DMS79 treated with DMSO at 0.1 percent for 48 hours (cell line): ENCODE data around the gene MRPL58.
"Not testable (repeated sequence)": the region's sequence is repeated elsewhere in the genome, so short reads cannot be mapped to it uniquely, and the experiment has no call there.

Experiments used
- DNase-seq: peaks from one replicate; lab custom pipeline; 2025; lab: John Stamatoyannopoulos, UW

MRPL58 gene

DNA sequence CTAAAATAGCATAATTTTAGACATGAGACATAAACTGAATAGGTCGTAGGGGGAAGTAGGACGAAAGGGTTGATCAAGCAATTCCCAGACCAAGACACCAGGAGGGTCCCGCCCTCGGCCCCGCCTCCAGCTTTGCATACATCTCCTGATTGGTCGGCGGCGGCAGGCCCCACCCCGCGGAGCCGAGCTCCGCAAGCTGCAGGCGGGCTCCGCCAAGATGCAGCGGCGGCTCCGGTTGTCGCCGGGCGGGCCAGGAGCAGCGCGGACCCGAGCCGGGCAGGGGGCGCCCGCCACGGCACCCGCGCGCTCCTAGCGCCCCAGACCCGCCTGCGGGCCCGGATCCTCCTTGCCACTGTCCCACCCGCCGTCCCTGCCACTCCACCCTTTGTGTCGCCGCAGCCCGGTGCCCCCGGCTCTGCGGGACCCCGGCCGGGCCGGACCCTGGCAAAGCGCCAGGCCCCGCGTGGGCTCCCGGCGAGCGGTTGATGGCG, 25.0 kb upstream of the MRPL58 start, which contains the start of gene CDR2L:
Gene CDR2L (plus strand): TSS at position 215 of the 491 bp plus-strand sequence. CDS start 412 bp downstream, outside the sequence.
- peak; percentile 67 for DNase-seq

DNA sequence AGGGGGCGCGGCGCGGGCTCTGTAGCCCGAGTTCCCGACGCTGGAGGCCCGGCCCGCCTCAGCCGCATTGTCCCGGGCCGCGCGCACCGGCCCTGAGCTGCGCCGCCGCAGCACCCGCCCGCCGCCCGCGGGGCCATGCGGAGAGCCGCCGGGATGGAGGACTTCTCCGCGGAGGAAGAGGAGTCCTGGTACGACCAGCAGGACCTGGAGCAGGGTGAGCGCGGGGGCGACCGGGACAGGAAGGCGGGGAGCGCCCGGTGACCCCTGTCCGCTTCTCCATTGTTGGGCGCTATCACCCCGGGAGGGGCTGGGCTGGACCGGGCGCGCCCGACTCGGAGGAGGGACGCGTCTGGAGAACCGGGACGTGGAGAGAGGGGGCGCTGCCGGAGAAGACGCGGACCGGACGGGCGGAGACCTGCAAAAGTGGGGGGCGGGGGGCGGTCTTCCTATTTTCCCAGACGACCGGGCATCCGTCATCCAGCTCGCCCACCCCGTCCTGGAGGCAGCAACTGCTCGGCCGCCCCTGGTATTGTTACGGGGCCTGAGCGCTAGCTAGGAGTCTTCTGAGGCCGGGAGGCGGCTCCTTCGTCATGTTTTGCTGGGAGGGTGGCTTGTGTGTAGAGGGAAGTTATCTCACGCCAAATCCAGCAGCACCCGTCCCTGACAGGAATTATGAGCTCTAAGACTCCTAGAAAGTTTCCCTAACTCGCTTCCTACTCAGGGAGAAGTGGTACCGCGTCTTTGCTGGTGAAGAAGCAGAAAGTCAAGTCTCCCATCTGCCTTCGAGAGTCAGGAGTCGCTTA, 24.4 kb upstream of the MRPL58 start:
- peak; percentile 5 for DNase-seq

DNA sequence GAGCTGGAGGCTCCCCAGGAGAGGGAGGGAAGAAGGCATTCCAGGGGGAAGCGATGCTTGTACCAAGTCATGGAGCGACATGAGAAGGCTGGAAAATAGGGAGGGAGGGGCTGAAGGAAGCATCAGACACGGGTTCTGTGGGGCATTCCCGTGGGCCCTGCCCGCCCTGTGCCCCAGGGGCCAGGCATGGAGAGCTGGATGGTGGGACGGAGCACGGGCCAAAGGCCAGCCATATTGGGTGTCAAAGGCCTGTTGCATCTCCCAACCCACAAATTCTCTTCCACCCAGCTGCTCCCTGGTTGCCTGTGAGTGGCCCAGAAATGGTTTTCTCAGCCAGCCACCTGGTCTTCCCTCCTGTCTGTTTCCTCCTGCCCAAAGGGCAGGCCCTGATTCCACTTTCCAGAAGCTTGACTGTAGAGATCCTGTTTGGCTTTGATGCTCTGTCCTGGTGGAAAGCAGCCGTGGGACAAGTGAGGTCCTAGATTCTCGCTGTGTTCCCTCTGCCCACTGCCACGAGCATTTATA, 21.8 kb upstream of the MRPL58 start:
- no peak for DNase-seq

DNA sequence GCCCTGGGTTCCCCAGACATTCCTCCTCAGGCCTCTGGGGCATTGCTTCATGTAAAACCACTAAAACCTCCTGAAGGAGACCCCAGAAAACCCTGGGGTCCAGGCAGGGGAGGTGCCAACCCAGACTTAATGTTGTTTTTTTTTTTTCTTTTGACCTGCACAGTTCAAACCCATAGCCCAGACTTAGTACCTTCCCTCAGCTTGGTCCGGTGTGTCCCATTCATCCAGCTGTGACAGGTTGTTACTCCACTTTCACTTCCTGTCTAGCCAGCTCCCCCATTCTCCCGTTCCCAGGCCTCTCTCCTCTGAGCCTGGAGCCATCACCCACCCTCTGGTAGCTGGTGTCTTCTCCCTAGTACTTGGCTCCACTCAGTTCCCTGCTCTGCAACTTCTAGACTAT, 20.2 kb upstream of the MRPL58 start:
- no peak for DNase-seq

- DNase-seq = no peak
These were observed 18.0 kb upstream of the MRPL58 start for GRCh38 chr17:74994440-74994839.

GRCh38 chr17:74995847-74996246, 16.6 kb upstream of the MRPL58 start:
- no peak for DNase-seq

DNA sequence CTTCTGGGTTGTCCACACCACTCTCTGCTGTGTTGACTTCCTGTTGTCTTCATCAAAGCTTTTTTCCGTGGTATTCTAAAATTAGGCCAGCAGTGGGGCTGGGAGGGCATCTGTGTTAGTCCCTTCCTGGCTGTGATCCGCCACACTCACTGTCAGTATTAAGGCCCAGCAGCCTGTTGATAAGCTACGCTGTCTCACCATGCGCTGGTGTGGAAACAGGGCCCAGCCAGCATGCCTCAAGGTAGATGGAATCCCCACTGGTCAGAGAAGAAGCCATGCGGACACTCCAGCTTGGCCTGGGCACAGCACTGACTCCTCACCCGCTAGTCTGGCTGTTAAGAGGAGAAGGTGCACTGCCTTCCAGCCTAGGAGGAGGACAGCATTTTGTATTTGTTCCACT, 13.7 kb upstream of the MRPL58 start:
- no peak for DNase-seq

DNA sequence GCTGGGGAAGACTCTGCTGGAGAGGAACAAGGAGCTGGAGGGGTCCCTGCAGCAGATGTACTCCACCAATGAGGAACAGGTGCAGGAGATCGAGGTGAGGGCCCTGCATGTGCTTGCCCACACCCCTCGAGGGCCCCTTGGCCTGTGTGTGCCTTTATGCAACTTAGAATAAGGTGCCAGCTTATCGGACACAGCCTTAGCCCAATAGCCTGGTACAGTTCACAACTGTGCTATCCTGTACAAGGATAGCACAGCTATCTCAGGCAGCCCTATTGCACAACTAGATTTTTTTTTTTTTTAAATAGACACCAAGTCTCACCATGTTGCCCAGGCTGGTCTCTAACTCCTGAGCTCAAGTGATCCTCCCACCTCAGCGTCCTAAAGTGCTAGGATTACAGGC, 12.9 kb upstream of the MRPL58 start:
- DNase-seq = no peak

DNA sequence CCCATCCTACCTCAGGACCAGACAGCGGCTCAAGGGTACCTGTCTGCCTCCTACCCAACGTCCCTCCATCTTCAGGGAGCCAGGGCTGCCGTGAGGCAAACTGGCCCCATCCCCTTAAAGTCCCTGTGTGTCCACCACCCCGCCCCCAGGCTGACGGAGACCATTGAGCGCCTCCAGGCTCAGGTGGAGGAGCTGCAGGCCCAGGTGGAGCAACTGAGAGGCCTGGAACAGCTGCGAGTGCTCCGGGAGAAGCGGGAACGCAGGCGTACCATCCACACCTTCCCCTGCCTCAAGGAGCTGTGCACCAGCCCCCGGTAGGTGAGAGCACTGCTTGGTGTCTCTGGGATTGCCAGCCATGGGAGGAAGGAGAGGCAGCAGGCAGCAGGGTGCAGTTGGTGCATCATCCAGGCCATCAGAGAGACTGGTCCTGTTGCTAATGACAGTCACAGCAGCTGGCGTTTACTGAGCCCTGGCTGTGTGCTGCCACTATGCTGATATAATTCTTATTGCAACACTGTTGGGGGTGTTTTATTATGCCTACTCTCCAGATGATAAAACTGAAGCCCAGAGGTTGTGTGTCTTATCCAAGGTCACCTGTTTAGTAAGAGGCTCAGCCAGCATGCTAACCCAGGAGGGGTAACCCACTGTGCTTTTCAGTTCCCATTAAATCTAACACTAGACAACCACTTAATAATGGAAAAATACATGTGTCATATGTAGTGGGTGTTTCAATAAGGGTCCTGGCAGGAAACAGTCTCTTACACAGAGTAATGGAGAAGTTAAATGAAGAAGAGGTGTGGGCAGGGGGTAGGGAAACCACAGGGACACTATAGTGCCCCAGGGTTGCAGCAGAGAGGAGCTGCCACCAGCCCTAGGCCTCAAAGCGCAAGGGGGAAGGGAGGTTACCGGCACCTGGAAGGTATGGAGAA, 10.3 kb upstream of the MRPL58 start:
- no peak for DNase-seq

DNA sequence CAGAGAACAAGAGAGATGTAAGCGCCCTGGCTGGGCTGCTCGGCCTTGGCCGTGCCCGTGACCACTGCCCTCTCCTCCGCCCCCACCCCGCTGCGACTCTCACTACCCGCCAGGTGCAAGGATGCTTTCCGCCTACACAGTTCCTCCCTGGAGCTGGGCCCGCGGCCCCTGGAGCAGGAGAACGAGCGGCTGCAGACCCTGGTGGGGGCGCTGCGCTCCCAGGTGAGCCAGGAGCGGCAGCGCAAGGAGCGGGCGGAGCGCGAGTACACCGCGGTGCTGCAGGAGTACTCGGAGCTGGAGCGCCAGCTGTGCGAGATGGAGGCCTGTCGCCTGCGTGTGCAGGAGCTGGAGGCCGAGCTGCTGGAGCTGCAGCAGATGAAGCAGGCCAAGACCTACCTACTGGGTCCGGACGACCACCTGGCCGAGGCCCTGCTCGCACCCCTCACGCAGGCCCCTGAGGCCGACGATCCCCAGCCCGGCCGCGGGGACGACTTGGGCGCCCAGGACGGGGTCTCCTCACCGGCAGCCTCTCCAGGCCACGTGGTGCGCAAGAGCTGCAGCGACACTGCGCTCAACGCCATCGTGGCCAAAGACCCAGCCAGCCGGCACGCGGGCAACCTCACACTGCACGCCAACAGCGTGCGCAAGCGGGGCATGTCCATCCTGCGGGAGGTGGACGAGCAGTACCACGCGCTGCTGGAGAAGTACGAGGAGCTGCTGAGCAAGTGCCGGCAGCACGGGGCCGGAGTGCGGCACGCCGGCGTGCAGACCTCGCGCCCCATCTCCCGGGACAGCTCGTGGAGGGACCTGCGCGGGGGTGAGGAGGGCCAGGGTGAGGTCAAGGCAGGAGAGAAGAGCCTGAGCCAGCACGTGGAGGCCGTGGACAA, 9.2 kb upstream of the MRPL58 start:
- DNase-seq = no peak

GRCh38 chr17:75003957-75004355, 8.5 kb upstream of the MRPL58 start:
- DNase-seq = no peak

DNA sequence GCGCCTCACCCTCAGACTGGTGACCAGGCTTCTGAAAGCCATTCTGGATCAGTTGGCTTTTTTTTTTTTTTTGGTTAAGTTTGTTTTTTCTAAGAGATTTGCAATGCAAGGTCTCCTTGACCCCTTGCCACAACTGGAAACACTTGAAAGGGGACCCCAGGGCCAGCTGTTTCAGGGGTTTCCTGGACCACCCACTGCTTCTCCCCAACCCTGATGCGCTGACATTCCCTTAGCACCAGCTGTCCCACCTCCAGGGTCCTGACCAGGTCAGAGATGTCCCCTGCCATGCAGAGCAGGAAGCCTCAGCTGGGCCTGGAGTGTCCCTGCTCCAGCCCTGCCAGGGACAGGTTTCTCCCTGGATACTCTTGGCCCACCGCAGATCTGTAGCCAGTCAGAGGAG, 8.1 kb upstream of the MRPL58 start:
- DNase-seq = no peak

- DNase-seq = no peak
These were observed 7.2 kb upstream of the MRPL58 start for GRCh38 chr17:75005291-75005690.

- not testable (repeated sequence) for DNase-seq
These were observed 6.4 kb upstream of the MRPL58 start for GRCh38 chr17:75006084-75006483.

DNA sequence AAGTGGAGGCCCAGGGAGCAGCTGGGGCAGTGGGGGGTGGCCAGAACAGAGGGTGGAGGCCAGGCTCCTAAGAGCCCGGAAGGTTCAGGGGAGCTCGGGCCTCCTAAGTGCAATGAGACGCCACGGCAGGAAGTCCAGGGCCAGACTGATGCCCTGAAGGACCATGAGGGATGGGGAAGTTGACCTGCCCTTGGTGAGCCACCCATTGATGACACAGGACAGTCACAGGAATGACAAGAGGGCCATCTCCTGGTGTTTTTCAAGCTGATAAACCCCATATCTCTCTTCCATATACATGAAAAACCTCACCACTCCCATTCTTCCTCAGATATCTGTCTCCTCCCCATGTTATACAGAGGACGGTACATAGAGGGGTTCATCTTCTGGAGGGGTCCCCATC, 5.8 kb upstream of the MRPL58 start:
- no peak for DNase-seq

DNA sequence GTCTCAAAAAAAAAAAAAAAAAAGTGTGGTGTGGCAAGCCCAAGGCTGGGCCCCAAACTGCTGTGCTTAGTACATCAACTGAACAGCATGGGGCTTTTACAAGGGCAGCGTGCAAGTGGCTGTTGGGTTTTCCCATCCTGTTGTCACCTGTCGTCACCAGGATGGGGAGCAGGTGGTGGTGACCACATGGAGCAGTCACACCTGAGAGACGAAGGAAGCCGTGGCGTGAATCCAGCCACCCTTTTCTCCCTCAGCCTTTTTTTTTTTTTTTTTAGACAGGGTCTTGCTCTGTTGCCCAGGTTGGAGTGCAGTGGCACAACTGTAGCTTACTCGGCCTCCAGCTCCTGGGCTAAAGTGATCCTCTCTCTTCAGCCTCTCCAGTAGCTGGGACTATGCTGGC, 4.1 kb upstream of the MRPL58 start:
- DNase-seq = no peak

GRCh38 chr17:75009139-75009724, 3.2 kb upstream of the MRPL58 start:
- DNase-seq = no peak

- DNase-seq = no peak
These were observed 1.6 kb upstream of the MRPL58 start for GRCh38 chr17:75010683-75011400.

DNA sequence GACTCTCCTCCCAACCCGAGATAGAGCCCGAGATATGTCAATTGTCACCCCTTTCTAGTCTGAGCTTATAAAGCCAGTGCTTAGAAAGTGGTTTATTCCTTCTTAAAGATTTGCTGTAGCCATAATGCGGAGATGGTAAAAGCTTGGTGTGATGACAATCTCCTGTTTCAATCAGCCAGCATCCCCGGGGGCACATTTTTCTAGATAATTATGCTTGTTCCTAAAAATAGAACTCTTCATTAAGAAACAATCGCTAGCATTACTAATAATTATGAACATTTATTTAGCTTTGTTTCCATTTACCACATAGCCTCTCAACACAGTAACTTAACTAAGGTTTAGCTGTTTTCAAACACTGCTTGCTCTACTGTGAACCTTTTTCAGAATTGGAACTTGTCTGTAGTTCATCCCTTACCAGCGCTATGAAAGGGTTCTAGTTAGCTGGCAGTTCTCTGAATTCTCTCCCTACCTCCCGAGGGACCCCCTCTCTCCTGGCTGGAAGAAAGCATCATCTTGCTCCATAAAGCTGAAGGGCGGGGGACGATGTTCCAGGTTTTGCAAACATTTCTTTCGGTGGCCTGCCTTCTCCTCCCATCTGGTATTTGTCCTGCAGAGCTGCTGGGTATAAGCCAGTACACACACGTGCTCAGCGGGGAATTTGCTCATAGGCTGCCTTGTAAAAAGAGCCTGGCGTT, 922 bp upstream of the MRPL58 start:
- DNase-seq = peak; percentile 24

DNA sequence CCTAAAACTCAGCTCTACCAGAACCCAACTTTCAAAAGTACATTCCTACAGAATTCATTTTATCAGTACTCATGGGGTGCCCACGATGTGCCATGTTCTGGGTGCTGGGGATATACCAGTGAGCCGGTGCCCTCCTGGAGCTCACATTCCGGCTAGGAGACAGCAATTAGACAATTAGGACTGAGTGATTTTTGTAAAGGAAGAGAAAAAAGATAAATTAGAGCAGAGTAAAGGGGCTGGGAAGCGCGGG, 449 bp upstream of the MRPL58 start:
- DNase-seq = no peak
